T-helper 17 cell (primary cell): ENCODE results near the gene NUDT16L1. TPM values are rescaled to one million over a fixed set of nuclear protein-coding genes. Genes with fewer than 3 reads are reported as not detected.
"Not testable (repeated sequence)": the region's sequence is repeated elsewhere in the genome, so short reads cannot be mapped to it uniquely, and the experiment has no call there.

Experiments used
- ATAC-seq: fragments of 150-1000 bp; cut with Tn5 transposase; 2 replicates; pipeline ENCODE4 v1.10.0; 2021; ENCODE audit warnings: mild to moderate bottlenecking, moderate library complexity
- DNase-seq, 3 donors: peaks; one replicate each; pipeline versions ENCODE4 v3.0.0 to v3.0.0-alpha.2; 2020 to 2021
- H3K9me3 ChIP-seq: one replicate; pipeline ENCODE4 v1.7.0; 2013; ENCODE audit warnings: low read length, mild to moderate bottlenecking; ENCODE audit not compliant: control insufficient read depth, poor library complexity, severe bottlenecking
- H3K27ac Mint-ChIP-seq: one replicate; pipeline ENCODE4 v1.8.0; 2022; ENCODE audit warnings: mild to moderate bottlenecking, moderate library complexity, mixed read lengths
- H3K27me3 Mint-ChIP-seq: one replicate; pipeline ENCODE4 v1.8.0; 2022; ENCODE audit warnings: mixed read lengths
- H3K36me3 Mint-ChIP-seq: one replicate; pipeline ENCODE4 v1.8.0; 2022; ENCODE audit warnings: low read depth, mixed read lengths
- H3K4me1 Mint-ChIP-seq: one replicate; pipeline ENCODE4 v1.8.0; 2022; ENCODE audit warnings: mild to moderate bottlenecking, mixed read lengths
- H3K4me3 Mint-ChIP-seq: one replicate; pipeline ENCODE4 v1.8.0; 2022; ENCODE audit warnings: mild to moderate bottlenecking, moderate library complexity, mixed read lengths
- total RNA-seq, 4 donors: library from RNA in 2 of 4; stranded (reverse) in 2 of 4; gene quantifications; one replicate each; pipeline ENCODE4 v1.2.3 and lab custom pipeline; 2022 to 2026

The NUDT16L1 gene
- total RNA-seq, 2 donors from 2014 or later: 44.7 to 49.6 TPM

- ATAC-seq, H3K36me3 Mint-ChIP-seq, H3K27me3 Mint-ChIP-seq, H3K27ac Mint-ChIP-seq, H3K4me3 Mint-ChIP-seq, H3K9me3 ChIP-seq, DNase-seq: not testable (repeated sequence)
- H3K4me1 Mint-ChIP-seq: peaks cover 12% of the 10 kb centered on the region
Observed at GRCh38 chr16:4738370-4738769, 45.0 kb downstream of the NUDT16L1 start.

- Mint-ChIP-seq H3K27me3 (no peaks in the 10 kb centered on the region), H3K4me1 (peaks cover 12% of the 10 kb centered on the region), H3K36me3 (no peaks in the 10 kb centered on the region), H3K27ac (peak overlapping the region; percentile 39), H3K4me3 (peak overlapping the region; percentile 33)
- H3K9me3 ChIP-seq: no peaks in the 10 kb centered on the region
- ATAC-seq (no peak), DNase-seq (no peak)
Observed at GRCh38 chr16:4743226-4743878, 50.0 kb downstream of the NUDT16L1 start.

- no peak overlapping the region for H3K4me3 Mint-ChIP-seq
- peaks cover 12% of the 10 kb centered on the region for H3K4me1 Mint-ChIP-seq
- no peaks in the 10 kb centered on the region for H3K36me3 Mint-ChIP-seq
- DNase-seq: no peak
- ATAC-seq: no peak
- H3K9me3 ChIP-seq: no peaks in the 10 kb centered on the region
- no peak overlapping the region for H3K27ac Mint-ChIP-seq
- H3K27me3 Mint-ChIP-seq: no peaks in the 10 kb centered on the region
Observed at GRCh38 chr16:4744555-4745273, 51.4 kb downstream of the NUDT16L1 start.

GRCh38 chr16:4745274-4745569 lies 51.9 kb downstream of the NUDT16L1 start:
- Mint-ChIP-seq H3K4me1 (peaks cover 12% of the 10 kb centered on the region), H3K27me3 (no peaks in the 10 kb centered on the region), H3K36me3 (no peaks in the 10 kb centered on the region), H3K4me3 (no peak overlapping the region), H3K27ac (no peak overlapping the region)
- no peak for ATAC-seq
- DNase-seq: no peak
- H3K9me3 ChIP-seq: no peaks in the 10 kb centered on the region

Other genes starting within 250 kb of the NUDT16L1 start
- gene NMRAL1, start 218.9 kb upstream of the NUDT16L1 start, total RNA-seq: 10 to 100 TPM; 40.5 to 45.4 TPM
- 10 to 100 TPM; 31.9 to 58.8 TPM for gene HMOX2, start 217.2 kb upstream of the NUDT16L1 start, total RNA-seq
- gene CDIP1, start 154.8 kb upstream of the NUDT16L1 start, total RNA-seq: 10 to 100 TPM; 20.2 to 29.5 TPM
- under 1 TPM; 0.08 to 0.20 TPM for gene C16orf96, start 137.2 kb upstream of the NUDT16L1 start, total RNA-seq
- 10 to 100 TPM; 25.8 to 26.6 TPM for gene UBALD1, start 78.7 kb upstream of the NUDT16L1 start, total RNA-seq
- gene MGRN1, start 68.7 kb upstream of the NUDT16L1 start, total RNA-seq: 10 to 100 TPM; 69.3 to 74.7 TPM
- 10 to 100 TPM; 15.6 to 20.0 TPM for gene ANKS3, start 40.7 kb downstream of the NUDT16L1 start, total RNA-seq
- not detected for gene DNAAF8, start 41.0 kb downstream of the NUDT16L1 start, total RNA-seq
- gene ZNF500, start 73.6 kb downstream of the NUDT16L1 start, total RNA-seq: 10 to 100 TPM; 10.1 to 15.8 TPM
- not detected for gene SEPTIN12, start 94.8 kb downstream of the NUDT16L1 start, total RNA-seq
- gene SMIM22, start 101.8 kb downstream of the NUDT16L1 start, total RNA-seq: not detected
- gene ROGDI, start 109.1 kb downstream of the NUDT16L1 start, total RNA-seq: 10 to 100 TPM; 15.0 to 21.2 TPM
- 100 to 1,000 TPM in 1 of 2 donors, 10 to 100 TPM in 1; 91.9 to 108 TPM for gene GLYR1, start 153.7 kb downstream of the NUDT16L1 start, total RNA-seq
- 10 to 100 TPM; 47.5 to 69.8 TPM for gene UBN1, start 153.9 kb downstream of the NUDT16L1 start, total RNA-seq
- gene PPL, start 243.6 kb downstream of the NUDT16L1 start, total RNA-seq: not detected